ENCODE measurements around the gene TTC24. TPM values are rescaled to one million over a fixed set of nuclear protein-coding genes. Genes with fewer than 3 reads are reported as not detected.
A peak's percentile ranks its signal among the peaks of the same experiment; 100 is the strongest.
"Not testable (repeated sequence)": the region's sequence is repeated elsewhere in the genome, so short reads cannot be mapped to it uniquely, and the experiment has no call there.

Gene TTC24
- polyA plus RNA-seq, 6 donors from 2014 or later: 2.4 to 4.5 (median 3.2) TPM; not detected in 1

- H3K36me3 Mint-ChIP-seq: no peaks in the 10 kb centered on the region
- DNase-seq (no peak), ATAC-seq (ENCODE audit: low read depth in 2 of 2) (no peak)
- H3K4me1 Mint-ChIP-seq: peaks cover 38 to 39% (median 39%) of the 10 kb centered on the region in 3 donors
- no peak overlapping the region for H3K4me3 Mint-ChIP-seq
- no peaks in the 10 kb centered on the region for H3K9me3 Mint-ChIP-seq
- H3K27ac Mint-ChIP-seq: no peak overlapping the region
- no peaks in the 10 kb centered on the region for H3K27me3 Mint-ChIP-seq
Measured at GRCh38 chr1:156547982-156548381, 31.5 kb upstream of the TTC24 start.

GRCh38 chr1:156549390-156549789 is 30.1 kb upstream of the TTC24 start:
- DNase-seq (no peak), ATAC-seq (ENCODE audit: low read depth in 2 of 2) (no peak)
- peaks cover 0 to 2% (median 0%) of the 10 kb centered on the region in 7 donors for H3K9me3 Mint-ChIP-seq
- H3K27me3 Mint-ChIP-seq: no peaks in the 10 kb centered on the region
- H3K27ac Mint-ChIP-seq: peak overlapping the region in 2 of 6 donors; percentile 63 to 68
- no peaks in the 10 kb centered on the region for H3K36me3 Mint-ChIP-seq
- peaks cover 51 to 53% (median 51%) of the 10 kb centered on the region in 3 donors for H3K4me1 Mint-ChIP-seq
- no peak overlapping the region for H3K4me3 Mint-ChIP-seq

GRCh38 chr1:156549831-156550230 is 29.7 kb upstream of the TTC24 start:
- Mint-ChIP-seq H3K4me1 (peaks cover 49 to 57% (median 51%) of the 10 kb centered on the region in 3 donors), H3K4me3 (peak overlapping the region in 1 of 8 donors; percentile 37), H3K27me3 (no peaks in the 10 kb centered on the region), H3K9me3 (peaks cover 0 to 2% (median 0%) of the 10 kb centered on the region in 7 donors), H3K36me3 (no peaks in the 10 kb centered on the region), H3K27ac (peak overlapping the region in 3 of 6 donors; percentile 32 to 68 (median 63))
- no peak for ATAC-seq (ENCODE audit: low read depth in 2 of 2)
- DNase-seq: no peak

GRCh38 chr1:156550346-156550745 is 29.2 kb upstream of the TTC24 start:
- H3K36me3 Mint-ChIP-seq: no peaks in the 10 kb centered on the region
- peak overlapping the region in 3 of 6 donors; percentile 21 to 94 (median 32) for H3K27ac Mint-ChIP-seq
- H3K4me3 Mint-ChIP-seq: no peak overlapping the region
- peaks cover 0 to 2% (median 0%) of the 10 kb centered on the region in 7 donors for H3K9me3 Mint-ChIP-seq
- no peaks in the 10 kb centered on the region for H3K27me3 Mint-ChIP-seq
- ATAC-seq (ENCODE audit: low read depth in 2 of 2): no peak
- H3K4me1 Mint-ChIP-seq: peaks cover 51 to 59% (median 54%) of the 10 kb centered on the region in 3 donors
- DNase-seq: no peak

GRCh38 chr1:156551066-156551643 is 28.4 kb upstream of the TTC24 start:
- peaks cover 53 to 65% (median 57%) of the 10 kb centered on the region in 3 donors for H3K4me1 Mint-ChIP-seq
- no peaks in the 10 kb centered on the region for H3K27me3 Mint-ChIP-seq
- no peaks in the 10 kb centered on the region for H3K36me3 Mint-ChIP-seq
- peaks cover 0 to 2% (median 0%) of the 10 kb centered on the region in 7 donors for H3K9me3 Mint-ChIP-seq
- H3K27ac Mint-ChIP-seq: peak overlapping the region in 5 of 6 donors; percentile 18 to 89 (median 76)
- DNase-seq (no peak), ATAC-seq (ENCODE audit: low read depth in 2 of 2) (peak; percentile 62 to 70)
- H3K4me3 Mint-ChIP-seq: peak overlapping the region in 4 of 8 donors; percentile 56 to 76 (median 72)

GRCh38 chr1:156551869-156552268 is 27.7 kb upstream of the TTC24 start:
- ATAC-seq (ENCODE audit: low read depth in 2 of 2): no peak
- H3K4me3 Mint-ChIP-seq: peak overlapping the region in 5 of 8 donors; percentile 55 to 76 (median 72)
- H3K9me3 Mint-ChIP-seq: peaks cover 0 to 2% (median 0%) of the 10 kb centered on the region in 7 donors
- DNase-seq: no peak
- no peaks in the 10 kb centered on the region for H3K27me3 Mint-ChIP-seq
- H3K27ac Mint-ChIP-seq: peak overlapping the region in 4 of 6 donors; percentile 18 to 51 (median 34)
- no peaks in the 10 kb centered on the region for H3K36me3 Mint-ChIP-seq
- peaks cover 53 to 65% (median 57%) of the 10 kb centered on the region in 3 donors for H3K4me1 Mint-ChIP-seq

GRCh38 chr1:156552518-156552917 is 27.0 kb upstream of the TTC24 start:
- Mint-ChIP-seq H3K27me3 (no peaks in the 10 kb centered on the region), H3K4me1 (peaks cover 53 to 65% (median 54%) of the 10 kb centered on the region in 3 donors), H3K27ac (peak overlapping the region in 5 of 6 donors; percentile 32 to 78 (median 51)), H3K9me3 (peaks cover 0 to 2% (median 0%) of the 10 kb centered on the region in 7 donors), H3K4me3 (peak overlapping the region in 6 of 8 donors; percentile 41 to 83 (median 64)), H3K36me3 (no peaks in the 10 kb centered on the region)
- DNase-seq: no peak
- ATAC-seq (ENCODE audit: low read depth in 2 of 2): no peak

GRCh38 chr1:156552937-156553336 is 26.6 kb upstream of the TTC24 start:
- peak overlapping the region in 7 of 8 donors; percentile 46 to 83 (median 72) for H3K4me3 Mint-ChIP-seq
- H3K4me1 Mint-ChIP-seq: peaks cover 52 to 65% (median 53%) of the 10 kb centered on the region in 3 donors
- DNase-seq (peak; percentile 25), ATAC-seq (ENCODE audit: low read depth in 2 of 2) (peak; percentile 76 to 81)
- not testable (repeated sequence) for H3K27me3 Mint-ChIP-seq, H3K36me3 Mint-ChIP-seq, H3K9me3 Mint-ChIP-seq
- H3K27ac Mint-ChIP-seq: peak overlapping the region in 5 of 6 donors; percentile 36 to 89 (median 83)

GRCh38 chr1:156553860-156554485 is 25.6 kb upstream of the TTC24 start:
- no peaks in the 10 kb centered on the region for H3K27me3 Mint-ChIP-seq
- peaks cover 0 to 2% (median 0%) of the 10 kb centered on the region in 7 donors for H3K9me3 Mint-ChIP-seq
- ATAC-seq (ENCODE audit: low read depth in 2 of 2): no peak
- no peak for DNase-seq
- H3K4me3 Mint-ChIP-seq: peak overlapping the region in 6 of 8 donors; percentile 40 to 83 (median 64)
- peak overlapping the region in 4 of 6 donors; percentile 9 to 89 (median 42) for H3K27ac Mint-ChIP-seq
- H3K4me1 Mint-ChIP-seq: peaks cover 52 to 65% (median 53%) of the 10 kb centered on the region in 3 donors
- no peaks in the 10 kb centered on the region for H3K36me3 Mint-ChIP-seq

- H3K27me3 Mint-ChIP-seq: no peaks in the 10 kb centered on the region
- ATAC-seq (ENCODE audit: low read depth in 2 of 2): peak in 1 of 2 donors; percentile 39
- H3K9me3 Mint-ChIP-seq: peaks cover 0 to 2% (median 0%) of the 10 kb centered on the region in 7 donors
- peaks cover 47 to 60% (median 53%) of the 10 kb centered on the region in 3 donors for H3K4me1 Mint-ChIP-seq
- H3K4me3 Mint-ChIP-seq: peak overlapping the region in 1 of 8 donors; percentile 66
- peak overlapping the region in 2 of 6 donors; percentile 68 to 82 for H3K27ac Mint-ChIP-seq
- DNase-seq: no peak
- no peaks in the 10 kb centered on the region for H3K36me3 Mint-ChIP-seq
Measured at GRCh38 chr1:156554971-156555370, 24.6 kb upstream of the TTC24 start.

GRCh38 chr1:156555715-156556114 is 23.8 kb upstream of the TTC24 start:
- Mint-ChIP-seq H3K27me3 (no peaks in the 10 kb centered on the region), H3K4me1 (peaks cover 44 to 53% (median 49%) of the 10 kb centered on the region in 3 donors), H3K27ac (peak overlapping the region in 2 of 6 donors; percentile 56 to 68), H3K36me3 (no peaks in the 10 kb centered on the region), H3K9me3 (peaks cover 0 to 2% (median 0%) of the 10 kb centered on the region in 7 donors), H3K4me3 (no peak overlapping the region)
- ATAC-seq (ENCODE audit: low read depth in 2 of 2) (no peak), DNase-seq (no peak)

- H3K27me3 Mint-ChIP-seq: no peaks in the 10 kb centered on the region
- peaks cover 0 to 2% (median 0%) of the 10 kb centered on the region in 7 donors for H3K9me3 Mint-ChIP-seq
- peak overlapping the region in 1 of 6 donors; percentile 33 for H3K27ac Mint-ChIP-seq
Measured at GRCh38 chr1:156556354-156556753, 23.2 kb upstream of the TTC24 start.

GRCh38 chr1:156559086-156559796 is 20.3 kb upstream of the TTC24 start:
- Mint-ChIP-seq H3K36me3 (no peaks in the 10 kb centered on the region), H3K27me3 (no peaks in the 10 kb centered on the region), H3K4me1 (peaks cover 12 to 17% (median 14%) of the 10 kb centered on the region in 3 donors), H3K27ac (peak overlapping the region in 3 of 6 donors; percentile 7 to 84 (median 33)), H3K4me3 (no peak overlapping the region), H3K9me3 (no peaks in the 10 kb centered on the region)
- ATAC-seq (ENCODE audit: low read depth in 2 of 2) (peak in 1 of 2 donors; percentile 40), DNase-seq (no peak)

More at GRCh38 chr1:156556354-156556753, 23.2 kb upstream of the TTC24 start:
- no peak overlapping the region for H3K4me3 Mint-ChIP-seq
- H3K4me1 Mint-ChIP-seq: peaks cover 37 to 46% (median 43%) of the 10 kb centered on the region in 3 donors
- DNase-seq (no peak), ATAC-seq (ENCODE audit: low read depth in 2 of 2) (no peak)
- no peaks in the 10 kb centered on the region for H3K36me3 Mint-ChIP-seq

All from naive B cell (primary cell).